ENCODE results near the gene MYO5B.

Gene MYO5B

DNA sequence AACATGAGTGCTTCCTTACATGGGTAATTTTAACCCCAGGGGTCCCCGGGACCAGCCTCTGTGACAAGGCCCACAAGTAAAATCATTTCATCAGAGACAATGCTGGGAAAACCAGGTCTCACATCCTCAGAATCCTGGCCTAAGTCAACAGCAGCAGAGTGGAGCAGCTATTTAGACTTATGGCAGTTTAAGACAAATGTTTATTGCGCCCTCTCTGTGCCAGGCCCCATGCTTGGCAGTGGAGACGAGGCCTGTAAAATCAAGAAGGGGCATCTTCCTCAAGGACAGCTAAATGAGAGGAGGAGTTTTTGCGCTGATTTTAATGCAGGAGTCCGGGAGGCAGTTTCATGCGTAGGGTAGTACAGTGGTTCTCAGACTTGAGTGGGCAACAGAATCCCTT, 325.6 kb downstream of the MYO5B start:
- no peaks in the 10 kb centered on the region for H3K4me1 Mint-ChIP-seq (ENCODE audit: low read depth)
- intact Hi-C loops (cut with micrococcal nuclease): no loop called here
- no peak overlapping the region for H3K27ac Mint-ChIP-seq
- H3K4me3 Mint-ChIP-seq: no peak overlapping the region
- H3K36me3 Mint-ChIP-seq (ENCODE audit: low read depth): no peaks in the 10 kb centered on the region
- H3K9me3 Mint-ChIP-seq: no peaks in the 10 kb centered on the region
- H3K27me3 Mint-ChIP-seq: no peaks in the 10 kb centered on the region

- Mint-ChIP-seq H3K9me3 (no peaks in the 10 kb centered on the region), H3K36me3 (ENCODE audit: low read depth) (no peaks in the 10 kb centered on the region), H3K4me3 (no peak overlapping the region), H3K27ac (no peak overlapping the region), H3K27me3 (no peaks in the 10 kb centered on the region), H3K4me1 (ENCODE audit: low read depth) (no peaks in the 10 kb centered on the region)
- intact Hi-C loops (cut with micrococcal nuclease): no loop called here
Measured at GRCh38 chr18:49866680-49867079, 328.3 kb downstream of the MYO5B start.

DNA sequence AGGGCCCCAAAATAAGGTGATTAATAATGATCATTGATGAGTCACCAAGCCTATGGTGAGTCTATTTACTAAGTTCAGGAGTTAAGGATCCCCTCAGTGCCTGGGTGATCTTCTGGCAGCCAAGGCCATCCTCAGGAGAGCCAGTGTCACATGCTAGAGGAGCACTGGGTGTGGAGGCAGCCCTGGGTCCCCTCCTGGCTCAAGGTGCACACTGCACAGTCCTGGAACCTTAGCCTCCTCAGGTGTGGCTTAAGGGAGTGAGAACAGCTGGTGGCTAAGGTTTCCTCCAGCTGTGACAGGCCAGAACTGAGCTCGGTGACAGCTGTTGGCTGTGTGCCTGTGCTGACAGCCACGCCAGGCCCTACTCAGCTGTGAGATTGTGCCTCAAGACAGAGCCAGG, 329.5 kb downstream of the MYO5B start:
- Mint-ChIP-seq H3K9me3 (no peaks in the 10 kb centered on the region), H3K27me3 (no peaks in the 10 kb centered on the region), H3K27ac (no peak overlapping the region), H3K4me1 (ENCODE audit: low read depth) (no peaks in the 10 kb centered on the region), H3K4me3 (no peak overlapping the region), H3K36me3 (ENCODE audit: low read depth) (no peaks in the 10 kb centered on the region)
- intact Hi-C loops (cut with micrococcal nuclease): no loop called here

- H3K27ac Mint-ChIP-seq: no peak overlapping the region
- no peak overlapping the region for H3K4me3 Mint-ChIP-seq
- no peaks in the 10 kb centered on the region for H3K36me3 Mint-ChIP-seq (ENCODE audit: low read depth)
- H3K4me1 Mint-ChIP-seq (ENCODE audit: low read depth): no peaks in the 10 kb centered on the region
- H3K9me3 Mint-ChIP-seq: no peaks in the 10 kb centered on the region
- H3K27me3 Mint-ChIP-seq: no peaks in the 10 kb centered on the region
- intact Hi-C loops (cut with micrococcal nuclease): no loop called here
Measured at GRCh38 chr18:49863769-49864621, 331.0 kb downstream of the MYO5B start.

- Mint-ChIP-seq H3K27me3 (no peaks in the 10 kb centered on the region), H3K4me3 (no peak overlapping the region), H3K4me1 (ENCODE audit: low read depth) (no peaks in the 10 kb centered on the region), H3K9me3 (no peaks in the 10 kb centered on the region), H3K36me3 (ENCODE audit: low read depth) (no peaks in the 10 kb centered on the region), H3K27ac (no peak overlapping the region)
- intact Hi-C loops (cut with micrococcal nuclease): no loop called here
Measured at GRCh38 chr18:49862656-49863385, 332.1 kb downstream of the MYO5B start.

DNA sequence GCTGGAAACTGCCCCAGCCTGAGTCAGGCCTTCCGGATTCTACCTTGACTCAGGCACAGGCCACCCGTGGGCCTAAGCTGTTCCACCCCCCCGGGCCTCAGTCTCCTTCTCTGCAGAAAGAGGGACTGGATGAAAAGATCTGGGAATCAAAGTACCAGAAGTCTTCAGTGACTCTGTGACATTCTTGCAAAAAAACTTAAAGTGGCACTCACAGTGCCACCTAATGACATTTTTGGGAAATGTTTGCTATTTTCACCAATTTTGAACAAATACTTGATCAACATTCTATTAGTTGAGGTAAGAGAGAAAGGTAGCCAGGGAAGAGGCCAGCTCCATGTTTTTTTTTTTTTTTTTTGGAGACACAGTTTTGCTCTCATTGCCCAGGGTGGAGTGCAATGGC, 333.3 kb downstream of the MYO5B start:
- intact Hi-C loops (cut with micrococcal nuclease): no loop called here
- no peaks in the 10 kb centered on the region for H3K27me3 Mint-ChIP-seq
- no peak overlapping the region for H3K27ac Mint-ChIP-seq
- no peak overlapping the region for H3K4me3 Mint-ChIP-seq
- no peaks in the 10 kb centered on the region for H3K36me3 Mint-ChIP-seq (ENCODE audit: low read depth)
- no peaks in the 10 kb centered on the region for H3K4me1 Mint-ChIP-seq (ENCODE audit: low read depth)
- no peaks in the 10 kb centered on the region for H3K9me3 Mint-ChIP-seq

- Mint-ChIP-seq H3K9me3 (no peaks in the 10 kb centered on the region), H3K4me1 (ENCODE audit: low read depth) (no peaks in the 10 kb centered on the region), H3K36me3 (ENCODE audit: low read depth) (no peaks in the 10 kb centered on the region), H3K27ac (no peak overlapping the region), H3K27me3 (no peaks in the 10 kb centered on the region), H3K4me3 (no peak overlapping the region)
- intact Hi-C loops (cut with micrococcal nuclease): loop anchor here (2.0 kb wide), 1 partner anchor 299 kb away; no protein-coding TSS in a partner anchor
Measured at GRCh38 chr18:49859725-49860124, 335.2 kb downstream of the MYO5B start.

GRCh38 chr18:49859021-49859359, 336.0 kb downstream of the MYO5B start:
- Mint-ChIP-seq H3K4me1 (ENCODE audit: low read depth) (no peaks in the 10 kb centered on the region), H3K9me3 (no peaks in the 10 kb centered on the region), H3K27ac (no peak overlapping the region), H3K4me3 (no peak overlapping the region), H3K27me3 (no peaks in the 10 kb centered on the region), H3K36me3 (ENCODE audit: low read depth) (no peaks in the 10 kb centered on the region)
- intact Hi-C loops (cut with micrococcal nuclease): loop anchor here (2.0 kb wide), 1 partner anchor 298 kb away; no protein-coding TSS in a partner anchor

DNA sequence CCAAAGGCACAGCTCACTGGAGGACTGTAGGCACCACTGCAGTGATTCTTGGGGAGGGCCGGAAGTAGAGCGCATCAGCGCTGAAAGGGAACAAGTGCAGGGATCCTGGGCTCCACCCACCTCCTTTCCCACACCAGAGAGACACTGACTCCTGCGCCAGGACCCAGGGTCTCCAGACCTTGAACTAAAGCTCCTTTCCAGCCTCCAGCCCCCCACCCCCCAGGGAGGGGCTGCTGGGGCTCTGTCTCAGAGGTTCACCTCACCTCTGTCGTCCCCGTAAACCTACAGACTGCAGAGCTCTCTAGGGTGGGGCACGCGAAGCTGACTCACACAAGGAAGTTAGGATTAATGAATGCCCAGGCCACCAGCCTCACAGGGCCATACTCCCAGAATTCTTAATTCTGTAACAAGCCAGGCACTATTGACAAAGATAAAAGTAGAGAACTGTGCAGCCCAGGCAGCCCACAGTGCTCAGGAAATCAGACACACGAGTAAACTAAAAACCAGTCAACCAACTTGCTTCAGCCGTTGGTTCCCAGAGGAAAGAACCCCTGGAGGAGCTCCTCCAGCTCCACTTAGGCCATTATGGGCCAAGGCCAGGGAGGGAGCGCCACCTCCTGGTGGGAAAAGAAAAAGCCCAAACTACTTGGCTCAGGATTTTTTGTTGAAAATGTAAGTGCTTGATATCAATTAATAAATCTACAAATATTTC, 336.5 kb downstream of the MYO5B start:
- H3K27me3 Mint-ChIP-seq: no peaks in the 10 kb centered on the region
- H3K4me1 Mint-ChIP-seq (ENCODE audit: low read depth): no peaks in the 10 kb centered on the region
- intact Hi-C loops (cut with micrococcal nuclease): loop anchor here (1.0 to 2.0 kb wide), 2 partner anchors 298 to 348 kb away; no protein-coding TSS in a partner anchor
- no peak overlapping the region for H3K27ac Mint-ChIP-seq
- no peaks in the 10 kb centered on the region for H3K36me3 Mint-ChIP-seq (ENCODE audit: low read depth)
- no peak overlapping the region for H3K4me3 Mint-ChIP-seq
- H3K9me3 Mint-ChIP-seq: no peaks in the 10 kb centered on the region

GRCh38 chr18:49857708-49858107, 337.2 kb downstream of the MYO5B start:
- no peaks in the 10 kb centered on the region for H3K9me3 Mint-ChIP-seq
- H3K27ac Mint-ChIP-seq: no peak overlapping the region
- H3K36me3 Mint-ChIP-seq (ENCODE audit: low read depth): no peaks in the 10 kb centered on the region
- no peaks in the 10 kb centered on the region for H3K27me3 Mint-ChIP-seq
- H3K4me3 Mint-ChIP-seq: no peak overlapping the region
- no peaks in the 10 kb centered on the region for H3K4me1 Mint-ChIP-seq (ENCODE audit: low read depth)
- intact Hi-C loops (cut with micrococcal nuclease): loop anchor here (1.0 to 2.0 kb wide), 2 partner anchors 297 to 347 kb away; no protein-coding TSS in a partner anchor

GRCh38 chr18:49856496-49856895, 338.5 kb downstream of the MYO5B start:
- Mint-ChIP-seq H3K4me1 (ENCODE audit: low read depth) (no peaks in the 10 kb centered on the region), H3K36me3 (ENCODE audit: low read depth) (no peaks in the 10 kb centered on the region), H3K9me3 (no peaks in the 10 kb centered on the region), H3K4me3 (no peak overlapping the region), H3K27ac (no peak overlapping the region), H3K27me3 (no peaks in the 10 kb centered on the region)
- intact Hi-C loops (cut with micrococcal nuclease): no loop called here

GRCh38 chr18:49855711-49856415, 339.1 kb downstream of the MYO5B start:
- H3K4me1 Mint-ChIP-seq (ENCODE audit: low read depth): no peaks in the 10 kb centered on the region
- H3K36me3 Mint-ChIP-seq (ENCODE audit: low read depth): no peaks in the 10 kb centered on the region
- intact Hi-C loops (cut with micrococcal nuclease): no loop called here
- H3K27me3 Mint-ChIP-seq: no peaks in the 10 kb centered on the region
- H3K9me3 Mint-ChIP-seq: no peaks in the 10 kb centered on the region
- H3K4me3 Mint-ChIP-seq: no peak overlapping the region
- H3K27ac Mint-ChIP-seq: no peak overlapping the region

GRCh38 chr18:49854681-49855080, 340.3 kb downstream of the MYO5B start:
- intact Hi-C loops (cut with micrococcal nuclease): no loop called here
- Mint-ChIP-seq H3K9me3 (no peaks in the 10 kb centered on the region), H3K4me1 (ENCODE audit: low read depth) (no peaks in the 10 kb centered on the region), H3K36me3 (ENCODE audit: low read depth) (no peaks in the 10 kb centered on the region), H3K27ac (no peak overlapping the region), H3K4me3 (no peak overlapping the region), H3K27me3 (no peaks in the 10 kb centered on the region)

Measured in dendritic cell treated with granulocyte-macrophage colony-stimulating factor and Interleukin-4, amounts not matched to agents 40 ng/mL and 50 ng/mL, for 4 days (primary cell).